Astrocyte of the spinal cord (primary cell): ENCODE measurements around the gene TRERF1.

Source experiments
- DNase-seq: peaks from one replicate; pipeline ENCODE4 v3.0.0; 2011; ENCODE audit warnings: low read depth, low spot score
- H3K4me3 ChIP-seq: 2 replicates; pipeline ENCODE4 v1.5.1; 2011; ENCODE audit warnings: low read depth, mild to moderate bottlenecking, low read length, moderate library complexity
- CTCF ChIP-seq: IDR thresholded peaks from 2 replicates; pipeline ENCODE4 v1.5.1; 2012; ENCODE audit warnings: low read depth, mild to moderate bottlenecking, low read length, inconsistent platforms
- in situ Hi-C: cut with HindIII; loops from 2 replicates; pipeline ENCODE4 v1.10.0; 2017; ENCODE audit warnings: low sequenced_read_pairs

TRERF1 gene

GRCh38 chr6:42268016-42268834, 183.5 kb downstream of the TRERF1 start:
- TF ChIP-seq CTCF, result no peak
- in situ Hi-C loops, result no loop called here
- DNase-seq, result no peak
- H3K4me3 ChIP-seq, result no peak overlapping the region

- in situ Hi-C loops, result no loop called here
- TF ChIP-seq CTCF, result no peak
- no peak overlapping the region for H3K4me3 ChIP-seq
- DNase-seq, result no peak
Observed at GRCh38 chr6:42266538-42266937, 185.2 kb downstream of the TRERF1 start.

GRCh38 chr6:42264852-42265390, 186.8 kb downstream of the TRERF1 start:
- no peak for TF ChIP-seq CTCF
- no peak for DNase-seq
- no peak overlapping the region for H3K4me3 ChIP-seq
- in situ Hi-C loops, result no loop called here

- H3K4me3 ChIP-seq, result no peak overlapping the region
- DNase-seq, result no peak
- no peak for TF ChIP-seq CTCF
- in situ Hi-C loops, result no loop called here
Observed at GRCh38 chr6:42264162-42264851, 187.4 kb downstream of the TRERF1 start.

GRCh38 chr6:42263165-42263728, 188.5 kb downstream of the TRERF1 start:
- H3K4me3 ChIP-seq, result no peak overlapping the region
- TF ChIP-seq CTCF, result no peak
- no peak for DNase-seq
- in situ Hi-C loops, result no loop called here

- DNase-seq, result no peak
- H3K4me3 ChIP-seq, result no peak overlapping the region
- in situ Hi-C loops, result no loop called here
- peak; percentile 66 for TF ChIP-seq CTCF
Observed at GRCh38 chr6:42260972-42261371, 190.8 kb downstream of the TRERF1 start.
